Right lobe of liver (tissue), 4 donors: ENCODE results near the gene NABP2.

Experiments used
- CTCF ChIP-seq, 4 donors: fragments of 200-600 bp in 3 of 4; fragments of 450-650 bp in 1 of 4; IDR thresholded peaks; one replicate each; pipeline versions ENCODE4 v1.5.1 to v1.8.0; 2016 to 2022; ENCODE audit warnings: antibody characterized with exemption in 4 of 4, mild to moderate bottlenecking in 2 of 4
- POLR2A ChIP-seq: fragments of 450-650 bp; IDR thresholded peaks from one replicate; pipeline ENCODE4 v1.6.1; 2017; ENCODE audit warnings: antibody characterized with exemption, mild to moderate bottlenecking
- donor health status: DM: no; HTN: no; CAD: no.
- donor health status: DM: no; HTN: no; CAD: no.
- donor health status: DM: no; HTN: yes; CAD: no.

GRCh38 chr12:56221232-56221756 is 2.8 kb upstream of the NABP2 start:
- TF ChIP-seq CTCF (IDR thresholded peaks at IDR 0.05) (no peak), POLR2A (no peak)
